K562 (cell line): Measurements from ENCODE around the gene CTXN3. TPM values are rescaled to one million over a fixed set of nuclear protein-coding genes. Genes with fewer than 3 reads are reported as not detected.

Source experiments
- CHD2 ChIP-seq: IDR thresholded peaks from 2 replicates; pipeline ENCODE4 v1.6.1; 2011; ENCODE audit warnings: low read depth, low read length
- ERF ChIP-seq: fragments of 450-650 bp; formaldehyde crosslinking; IDR thresholded peaks from 2 replicates; pipeline ENCODE4 v1.4.0; 2020; ENCODE audit warnings: mild to moderate bottlenecking, mixed read lengths
- GABPA ChIP-seq: fragments of 200-800 bp; sonication (Bioruptor generic); conservative IDR thresholded peaks from 2 replicates; pipeline ENCODE4 v1.6.1; 2016; ENCODE audit warnings: low read depth, missing genetic modification characterization, missing compliant biosample characterization
- KDM5B ChIP-seq: fragments of 200-600 bp; sonication (generic); IDR thresholded peaks from 2 replicates; pipeline ENCODE4 v1.6.1; 2012; ENCODE audit warnings: low read depth, mild to moderate bottlenecking, moderate library complexity, low read length, control low read depth, inconsistent platforms; ENCODE audit not compliant: insufficient replicate concordance
- LARP7 ChIP-seq: fragments of 450-650 bp; IDR thresholded peaks from 2 replicates; pipeline ENCODE4 v1.6.1; 2016
- NFRKB ChIP-seq: fragments of 450-650 bp; IDR thresholded peaks from 2 replicates; pipeline ENCODE4 v1.6.1; 2016; ENCODE audit warnings: low read depth
- POLR3G ChIP-seq: IDR thresholded peaks from 2 replicates; pipeline ENCODE4 v1.6.1; 2011; ENCODE audit not compliant: insufficient read length, insufficient replicate concordance; ENCODE audit errors: extremely low read depth
- TAF15 ChIP-seq: fragments of 200-400 bp; formaldehyde crosslinking; IDR thresholded peaks from 2 replicates; pipeline ENCODE4 v1.6.1; 2017; ENCODE audit warnings: mild to moderate bottlenecking, low read depth, low read length, moderate library complexity
- XRCC5 ChIP-seq: fragments of 200-400 bp; formaldehyde crosslinking; IDR thresholded peaks from 2 replicates; pipeline ENCODE4 v1.6.1; 2017; ENCODE audit warnings: low read depth, mild to moderate bottlenecking, low read length
- ZHX1 ChIP-seq: fragments of 150-350 bp; conservative IDR thresholded peaks from 2 replicates; pipeline ENCODE4 v1.6.1; 2014; ENCODE audit warnings: low read length
- ZNF609 ChIP-seq: sonication (generic); formaldehyde crosslinking; IDR thresholded peaks from 2 replicates; pipeline ENCODE4 v1.8.1; 2023; ENCODE audit warnings: missing genetic modification reagents, mild to moderate bottlenecking, borderline replicate concordance
- polyA plus RNA-seq, 8 experiments: library from polyadenylated mRNA; depleted of rRNA in 4 of 8; stranded (reverse) in 5 of 8; unstranded in 3 of 8; fragments of >200 nt; fragmentation: Nextera tagmentation in 2 of 8; fragmentation: Illumina TruSeq in 1 of 8; extraction: Ambion mirVana in 2 of 8; extraction: Trizol in 1 of 8; gene quantifications; 2 replicates each; pipeline versions ENCODE4 v1.2.1 to v1.2.3, GENCODE V29; 2011 to 2014; ENCODE audit warnings: inconsistent platforms in 1 of 8, missing spikeins in 1 of 8
- total RNA-seq, 7 experiments: library from RNA; depleted of rRNA in 6 of 7; stranded (reverse); fragments of >200 nt in 6 of 7; fragmentation: Illumina TruSeq in 2 of 7; extraction: Trizol in 2 of 7; gene quantifications; 2 replicates each; pipeline versions ENCODE4 v1.2.1 to v1.2.3, GENCODE V29; 2011 to 2021; ENCODE audit warnings: low replicate concordance in 1 of 7

Gene CTXN3
- total and polyA plus RNA-seq, 9 of the 15 experiments (the other 6 are each of a cell fraction or from before 2014, with no cell fraction given), result not detected

- TF ChIP-seq KDM5B, result no peak
- TF ChIP-seq ZNF609 (CRISPR knock-in tag), result no peak
- TF ChIP-seq TAF15, result no peak
- TF ChIP-seq LARP7, result no peak
- TF ChIP-seq NFRKB, result no peak
- TF ChIP-seq XRCC5, result no peak
- TF ChIP-seq ZHX1, result no peak
- TF ChIP-seq CHD2, result no peak
- TF ChIP-seq ERF, result no peak
- TF ChIP-seq GABPA (tag), result no peak
- no peak for TF ChIP-seq POLR3G
- TF ChIP-seq, all 486 proteins: peak for 0
These were observed 16.8 kb downstream of the CTXN3 start (continued) for GRCh38 chr5:127665641-127666040.
